MM.1S (cell line): ENCODE measurements around the gene MAGED2.

Experiments
- CTCF ChIP-seq: fragments of 300-600 bp; sonication (generic); IDR thresholded peaks from 2 replicates; pipeline ENCODE4 v1.5.1; 2016; ENCODE audit warnings: antibody characterized with exemption, low read length, mixed read lengths
- EZH2 ChIP-seq: fragments of 300-600 bp; sonication (generic); optimal IDR thresholded peaks from 2 replicates; pipeline ENCODE3; 2017; ENCODE audit warnings: low read depth, mild to moderate bottlenecking, antibody characterized with exemption, low read length, mixed read lengths

- TF ChIP-seq CTCF: no peak
- no peak for TF ChIP-seq EZH2
These were observed 612 bp downstream of the MAGED2 start for GRCh38 chrX:54808109-54808604.
